ENCODE results near the gene VSTM4.

VSTM4 gene

GRCh38 chr10:49061667-49062066 is 53.7 kb downstream of the VSTM4 start:
- no peak for DNase-seq (ENCODE audit: low read depth)
- TF ChIP-seq POLR2A (IDR thresholded peaks at IDR 0.05; ENCODE audit: extremely low read depth, insufficient read length) = no peak
- H3K4me3 ChIP-seq (ENCODE audit: low read depth, low read length) = no peak overlapping the region

- TF ChIP-seq POLR2A (IDR thresholded peaks at IDR 0.05; ENCODE audit: extremely low read depth, insufficient read length) (no peak), CTCF (IDR thresholded peaks at IDR 0.05; ENCODE audit: low read depth, low read length) (no peak)
- no peak for DNase-seq (ENCODE audit: low read depth)
- no peak overlapping the region for H3K4me3 ChIP-seq (ENCODE audit: low read depth, low read length)
These were observed 56.7 kb downstream of the VSTM4 start for GRCh38 chr10:49058463-49059255.

GRCh38 chr10:49057231-49057880 is 58.0 kb downstream of the VSTM4 start:
- no peak overlapping the region for H3K4me3 ChIP-seq (ENCODE audit: low read depth, low read length)
- TF ChIP-seq MYC (IDR thresholded peaks at IDR 0.05; ENCODE audit: low read depth, low read length) (no peak), CTCF (IDR thresholded peaks at IDR 0.05; ENCODE audit: low read depth, low read length) (no peak), POLR2A (IDR thresholded peaks at IDR 0.05; ENCODE audit: extremely low read depth, insufficient read length) (no peak), MAX (IDR thresholded peaks at IDR 0.05; ENCODE audit: low read depth, low read length) (no peak)
- no peak for DNase-seq (ENCODE audit: low read depth)

GRCh38 chr10:49056356-49056755 is 59.0 kb downstream of the VSTM4 start:
- H3K4me3 ChIP-seq (ENCODE audit: low read depth, low read length) = no peak overlapping the region
- DNase-seq (ENCODE audit: low read depth) = no peak
- TF ChIP-seq MAX (IDR thresholded peaks at IDR 0.05; ENCODE audit: low read depth, low read length) = no peak
- no peak for TF ChIP-seq MYC (IDR thresholded peaks at IDR 0.05; ENCODE audit: low read depth, low read length)
- no peak for TF ChIP-seq CTCF (IDR thresholded peaks at IDR 0.05; ENCODE audit: low read depth, low read length)
- TF ChIP-seq POLR2A (IDR thresholded peaks at IDR 0.05; ENCODE audit: extremely low read depth, insufficient read length) = no peak

- no peak for DNase-seq (ENCODE audit: low read depth)
- no peak overlapping the region for H3K4me3 ChIP-seq (ENCODE audit: low read depth, low read length)
- TF ChIP-seq MAX (IDR thresholded peaks at IDR 0.05; ENCODE audit: low read depth, low read length) (no peak), POLR2A (IDR thresholded peaks at IDR 0.05; ENCODE audit: extremely low read depth, insufficient read length) (no peak), CTCF (IDR thresholded peaks at IDR 0.05; ENCODE audit: low read depth, low read length) (no peak), MYC (IDR thresholded peaks at IDR 0.05; ENCODE audit: low read depth, low read length) (no peak)
These were observed 60.0 kb downstream of the VSTM4 start for GRCh38 chr10:49055221-49055849.

- no peak for TF ChIP-seq MYC (IDR thresholded peaks at IDR 0.05; ENCODE audit: low read depth, low read length)
- no peak for DNase-seq (ENCODE audit: low read depth)
- H3K4me3 ChIP-seq (ENCODE audit: low read depth, low read length) = no peak overlapping the region
These were observed 60.6 kb downstream of the VSTM4 start for GRCh38 chr10:49054753-49055152.

Data from NB4 (cell line).